ENCODE measurements around the gene VSIG10.

The VSIG10 gene

GRCh38 chr12:118059341-118060191 lies 44.2 kb downstream of the VSIG10 start:
- ATAC-seq, result no peak

DNA sequence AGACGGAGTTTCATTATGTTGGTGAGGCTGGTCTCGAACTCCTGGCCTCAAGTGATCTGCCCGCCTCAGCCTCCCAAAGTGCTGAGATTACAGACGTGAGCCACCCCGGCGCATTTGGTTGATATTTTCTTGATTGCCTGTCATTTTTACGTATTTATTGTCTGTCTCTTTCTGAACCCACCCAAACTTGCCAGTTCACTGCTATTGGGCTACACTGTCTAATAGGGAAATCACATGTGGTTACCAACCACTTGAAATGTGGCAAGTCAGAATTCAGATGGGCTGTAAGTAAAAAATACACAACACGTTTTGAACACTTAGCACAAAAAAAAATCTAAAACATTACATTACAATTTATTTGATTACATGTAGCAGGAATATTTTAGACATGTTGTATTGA lies 44.9 kb downstream of the VSIG10 start:
- ATAC-seq, result no peak

DNA sequence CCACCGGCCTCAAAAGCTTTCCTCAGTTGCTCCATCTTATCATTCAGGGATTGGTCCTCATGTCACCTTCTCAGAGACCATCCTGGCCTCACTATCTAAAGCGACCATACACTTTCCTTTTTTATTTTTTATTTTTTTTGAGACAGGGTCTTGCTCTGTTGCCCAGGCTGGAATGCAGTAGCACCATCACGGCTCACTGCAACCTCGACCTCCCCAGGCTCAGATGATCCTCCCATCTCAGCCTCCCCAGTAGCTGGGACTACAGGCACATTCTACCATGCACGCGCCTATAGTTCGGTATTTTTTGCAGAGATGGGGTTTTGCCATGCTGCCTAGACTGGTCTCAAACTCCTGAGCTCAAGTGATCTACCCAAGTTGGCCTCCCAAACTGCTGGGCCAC lies 45.6 kb downstream of the VSIG10 start:
- no peak for ATAC-seq

- ATAC-seq, result no peak
Measured at GRCh38 chr12:118055865-118056773, 47.7 kb downstream of the VSIG10 start.

DNA sequence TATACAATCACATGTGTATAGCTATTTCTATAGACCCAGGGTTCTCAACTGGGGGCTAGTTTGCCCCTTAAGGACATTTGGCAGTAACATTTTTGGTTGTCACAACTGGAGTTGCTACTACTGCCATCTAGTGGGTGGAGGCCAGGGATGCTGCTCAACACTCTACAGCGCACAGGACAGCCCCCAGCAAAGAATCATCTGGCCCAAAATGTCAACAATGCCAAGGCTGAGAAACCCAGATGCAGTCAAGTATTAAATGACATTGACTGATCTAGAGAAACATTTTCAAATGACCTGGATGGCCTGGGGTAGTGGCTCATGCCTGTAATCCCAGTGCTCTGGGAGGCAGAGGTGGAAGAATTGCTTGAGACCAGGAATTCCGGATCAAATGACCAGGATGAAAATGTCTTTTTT lies 48.7 kb downstream of the VSIG10 start:
- ATAC-seq, result peak; percentile 79 to 83

DNA sequence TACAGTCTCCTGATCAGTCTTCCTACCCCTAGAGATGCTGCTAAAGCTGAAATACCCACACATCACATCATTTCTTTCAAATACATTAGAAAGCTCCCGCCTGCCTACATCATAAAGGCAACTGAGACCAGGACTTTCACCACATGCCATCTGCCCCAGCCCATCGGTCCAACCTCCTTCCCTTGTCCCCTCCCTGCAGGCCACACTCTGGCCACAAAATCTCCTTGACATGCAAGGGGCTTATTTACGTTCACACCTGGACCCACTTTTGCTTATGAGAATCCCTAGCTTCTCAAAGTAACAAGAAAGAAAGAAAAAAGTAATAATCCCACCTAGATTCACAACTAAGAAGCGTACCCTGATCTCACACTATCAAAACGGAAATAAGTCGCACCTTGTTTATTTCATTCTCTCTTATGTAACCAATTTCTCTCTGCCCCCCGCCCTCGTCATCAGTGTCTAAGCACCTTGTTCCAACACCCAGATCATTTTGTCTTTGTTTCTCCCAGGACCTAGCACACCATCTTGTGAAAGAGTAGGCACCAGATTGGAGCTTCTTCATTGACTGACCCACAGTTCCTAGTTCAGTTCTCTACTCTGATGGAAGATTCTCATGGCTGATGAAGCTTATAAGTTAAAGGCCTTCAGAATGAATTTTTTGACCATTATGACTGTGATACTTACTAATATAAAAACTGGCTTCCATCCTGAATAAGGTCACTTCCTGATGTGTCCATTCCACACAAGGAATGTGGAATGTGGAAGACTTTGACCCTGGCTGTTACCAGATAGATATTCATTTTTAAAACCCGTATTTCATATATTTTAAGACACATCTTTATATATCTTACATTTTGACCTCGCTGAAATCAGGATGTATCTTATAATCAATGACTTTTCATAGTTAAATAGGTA lies 50.5 kb downstream of the VSIG10 start:
- no peak for ATAC-seq

DNA sequence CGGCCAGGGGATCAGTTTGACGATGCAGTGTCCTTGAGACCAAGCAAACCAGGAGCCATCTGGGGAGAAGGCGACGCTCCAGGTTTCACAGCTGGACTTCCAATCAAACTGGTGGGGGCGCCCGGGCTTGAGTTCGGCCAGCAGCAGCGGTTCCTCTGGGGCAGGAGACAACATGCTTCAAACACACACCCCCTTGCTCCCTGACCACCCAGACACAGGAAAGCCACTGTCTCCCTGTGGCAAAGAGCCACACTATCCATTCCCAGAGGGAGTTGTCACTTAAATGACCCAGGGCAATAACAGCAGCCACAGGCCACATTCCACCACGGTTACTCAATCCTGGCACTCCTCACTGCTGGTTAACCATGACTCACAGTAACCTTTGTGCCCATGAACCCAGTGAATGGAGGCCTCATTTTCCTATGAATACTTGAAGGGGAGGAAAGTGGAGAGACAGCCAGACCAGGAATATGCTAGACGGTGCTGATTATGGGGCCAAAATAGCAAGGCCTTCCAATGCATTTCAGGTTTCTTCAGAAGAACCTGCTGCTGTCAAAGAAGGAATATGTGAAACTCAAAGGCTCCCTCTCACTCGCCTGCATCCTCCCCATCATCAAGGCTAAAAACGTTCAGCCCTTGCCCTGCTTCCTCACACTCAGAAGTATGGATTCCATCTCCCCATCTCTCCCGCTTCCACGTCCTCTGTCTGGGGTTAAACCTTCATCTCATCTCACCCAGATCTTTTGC lies 51.3 kb downstream of the VSIG10 start:
- peak; percentile 34 to 43 for ATAC-seq

GRCh38 chr12:118050972-118051910 lies 52.6 kb downstream of the VSIG10 start:
- no peak for ATAC-seq

DNA sequence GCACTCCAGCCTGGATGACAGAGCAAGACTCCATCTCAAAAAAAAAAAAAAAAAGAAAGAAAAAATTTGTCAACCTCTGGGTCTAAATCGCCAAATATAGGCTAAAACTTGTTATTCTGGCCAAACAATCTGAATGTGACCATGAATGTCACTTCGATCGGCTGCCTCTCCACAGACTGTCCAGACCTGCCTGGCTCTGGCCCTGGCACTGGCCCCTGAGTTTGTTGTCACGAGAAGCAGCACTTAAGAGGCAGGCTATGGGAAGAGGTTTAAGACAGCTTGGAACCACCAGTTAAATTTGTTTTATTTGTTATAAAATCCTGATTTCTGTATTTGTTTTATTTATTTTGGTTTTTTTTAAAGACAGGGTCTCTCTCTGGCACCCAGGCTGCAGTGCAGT lies 57.4 kb downstream of the VSIG10 start:
- ATAC-seq, result no peak

DNA sequence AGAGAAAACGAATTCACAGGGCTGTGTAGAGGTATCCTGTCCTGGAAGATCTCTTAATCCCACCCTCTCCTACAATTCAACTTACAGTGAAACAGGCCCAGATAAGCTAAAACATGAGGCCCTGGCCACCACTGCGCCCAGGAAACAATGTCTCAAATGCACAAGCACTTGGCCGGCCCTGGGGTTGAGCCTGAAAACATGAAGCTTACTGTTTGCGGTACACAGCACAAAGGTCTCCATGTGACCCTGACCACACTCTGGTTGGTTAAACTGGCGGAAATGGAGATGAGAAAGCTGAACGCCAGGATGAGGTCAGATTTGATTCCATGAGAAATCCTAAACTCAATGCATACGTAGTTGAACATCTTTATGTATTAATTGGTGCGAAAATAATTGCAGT lies 59.2 kb downstream of the VSIG10 start:
- ATAC-seq, result no peak

GRCh38 chr12:118044075-118044474 lies 59.7 kb downstream of the VSIG10 start:
- peak in 1 of 2 donors; percentile 27 for ATAC-seq

- ATAC-seq, result no peak
Measured at GRCh38 chr12:118042091-118042490, 61.7 kb downstream of the VSIG10 start.

DNA sequence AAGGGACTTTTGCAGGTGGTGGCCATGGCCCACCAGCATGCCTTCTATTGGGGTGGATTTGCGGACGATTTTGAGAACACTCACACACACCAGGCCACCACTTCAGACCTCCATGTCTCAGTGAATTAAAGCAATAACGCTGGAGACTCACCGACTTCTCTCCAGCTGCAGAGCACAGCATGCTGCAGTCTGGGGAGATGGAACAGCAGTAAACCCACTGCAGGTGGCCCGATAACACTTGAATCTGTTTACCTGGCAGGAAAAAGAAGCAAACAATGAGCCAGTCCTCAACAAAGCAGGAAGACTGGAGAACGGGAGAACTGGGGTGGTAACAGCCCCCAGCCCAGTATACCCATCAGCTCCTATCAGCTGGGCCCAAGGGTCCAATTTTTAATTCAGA lies 65.7 kb downstream of the VSIG10 start:
- no peak for ATAC-seq

DNA sequence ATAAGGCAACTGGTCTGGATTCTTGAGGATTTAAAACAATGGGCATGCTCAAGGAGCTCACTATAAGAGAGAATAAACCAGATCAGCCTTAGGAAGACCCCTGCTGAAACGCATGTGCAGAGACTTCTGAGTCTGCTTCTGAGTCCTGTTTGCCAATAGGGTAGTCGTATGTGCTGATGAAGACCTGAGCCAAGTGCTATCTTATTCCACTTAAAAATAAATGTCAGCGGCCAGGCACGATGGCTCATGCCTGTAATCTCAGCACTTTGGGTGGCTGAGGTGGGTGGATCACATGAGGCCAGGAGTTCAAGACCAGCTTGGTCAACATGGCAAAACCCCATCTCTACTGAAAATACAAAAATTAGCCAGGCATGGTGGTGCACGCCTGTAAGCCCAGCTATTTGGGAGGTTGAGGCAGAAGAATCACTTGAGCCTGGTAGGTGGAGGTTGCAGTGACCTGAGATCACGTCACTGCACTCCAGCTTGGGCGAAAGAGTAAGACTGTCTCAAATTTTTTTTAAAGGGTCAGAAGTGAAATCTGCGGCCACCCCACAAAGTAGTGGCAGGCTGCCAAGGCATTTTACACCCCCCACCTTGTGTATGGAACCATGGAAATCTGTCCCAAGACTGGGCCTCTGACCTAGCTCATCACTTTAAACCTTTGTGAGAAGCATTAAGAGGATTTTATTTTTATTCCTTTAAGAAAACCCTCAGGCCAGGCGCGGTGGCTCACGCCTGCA lies 67.0 kb downstream of the VSIG10 start:
- ATAC-seq, result no peak

DNA sequence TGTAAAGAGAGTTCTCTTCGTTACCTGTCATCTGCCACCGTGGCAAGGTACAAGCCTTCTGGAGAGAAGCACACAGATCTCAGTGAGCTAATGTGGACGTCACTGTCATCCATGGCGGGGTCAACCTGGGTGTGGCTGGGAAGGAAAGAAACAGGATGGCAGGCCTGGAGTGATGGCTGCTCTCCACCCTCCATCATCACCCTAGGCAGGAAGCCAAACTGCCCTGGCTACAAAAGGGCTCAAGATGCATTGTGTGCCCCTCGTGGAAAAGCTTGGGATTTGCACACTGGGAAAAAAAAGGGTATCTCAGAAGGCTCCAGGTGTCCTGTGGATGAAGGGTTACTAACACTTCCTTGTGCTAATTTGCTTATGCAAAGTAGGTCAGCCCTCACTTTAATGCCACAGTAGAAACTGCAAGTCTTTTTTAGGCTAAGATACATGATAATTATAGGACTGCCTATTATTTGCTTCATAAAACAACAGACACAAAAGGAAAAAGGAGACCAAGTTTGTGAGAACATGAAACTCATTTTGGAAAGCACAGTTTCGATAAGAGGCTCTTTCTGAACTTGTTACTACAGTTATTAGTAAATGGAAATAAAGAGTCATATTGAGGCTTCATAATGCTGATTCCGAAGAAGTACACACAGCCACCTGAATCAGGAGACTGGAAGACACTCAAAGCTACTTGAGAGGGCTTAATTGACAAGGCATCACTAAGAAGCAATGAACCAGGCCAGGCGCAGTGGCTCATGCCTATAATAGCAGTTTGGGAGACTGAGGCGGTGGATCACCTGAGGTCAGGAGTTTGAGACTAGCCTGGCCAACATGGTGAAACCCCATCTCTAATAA lies 68.4 kb downstream of the VSIG10 start:
- peak; percentile 86 to 87 for ATAC-seq

- no peak for ATAC-seq
Measured at GRCh38 chr12:118034429-118035189, 69.2 kb downstream of the VSIG10 start.

- ATAC-seq, result no peak
Measured at GRCh38 chr12:118033902-118034301, 69.9 kb downstream of the VSIG10 start.

DNA sequence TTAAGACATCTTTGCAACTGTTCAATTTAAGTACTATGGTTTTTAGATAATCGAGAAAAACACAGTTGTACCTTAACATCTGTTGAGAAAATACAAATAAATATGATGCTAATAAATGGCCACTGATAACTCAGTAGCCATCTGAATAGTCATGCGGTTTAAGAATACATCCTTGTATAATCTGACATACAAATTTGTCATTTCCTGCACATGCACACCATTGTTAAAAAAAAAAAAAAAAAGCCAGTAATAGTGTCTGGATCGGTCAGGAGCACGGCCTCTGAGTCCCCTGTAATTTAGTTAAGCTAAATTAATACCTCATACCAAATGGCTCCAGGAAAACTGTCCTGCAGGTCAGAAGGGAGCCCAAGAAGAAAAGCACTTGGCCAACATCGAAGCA lies 70.5 kb downstream of the VSIG10 start:
- no peak for ATAC-seq
